AG04450 (cell line): ENCODE results near the gene TEX26. TPM values are rescaled to one million over a fixed set of nuclear protein-coding genes. Genes with fewer than 3 reads are reported as not detected.
"Not testable (repeated sequence)": the region's sequence is repeated elsewhere in the genome, so short reads cannot be mapped to it uniquely, and the experiment has no call there.

Source experiments
- CTCF ChIA-PET: fragments of 300-600, 350-600 bp; formaldehyde crosslinking; extraction: SDS; loops from one replicate; lab custom pipeline; 2022; ENCODE audit warnings: antibody characterized with exemption, inconsistent platforms; lab: Charles Lee
- POLR2A ChIA-PET: fragments of 350-600 bp; formaldehyde crosslinking; extraction: SDS; loops from one replicate; lab custom pipeline; 2021; ENCODE audit warnings: antibody characterized with exemption, inconsistent platforms; lab: Yijun Ruan, JAX
- DNase-seq: peaks from one replicate; pipeline ENCODE4 v3.0.0-alpha.2; 2011; ENCODE audit warnings: low read depth, low spot score
- H3K27ac ChIP-seq: one replicate; pipeline ENCODE4 v1.5.1; 2012; ENCODE audit warnings: low read depth, low read length, control low read depth
- H3K27me3 ChIP-seq: one replicate; pipeline ENCODE4 v1.6.0; 2012; ENCODE audit warnings: low read length; ENCODE audit not compliant: control insufficient read depth, insufficient read depth
- H3K4me3 ChIP-seq: 2 replicates; pipeline ENCODE4 v1.5.1; 2011; ENCODE audit warnings: mild to moderate bottlenecking, low read depth, low read length, control low read depth
- H3K9me3 ChIP-seq: 2 replicates; pipeline ENCODE4 v1.5.1; 2012; ENCODE audit warnings: low read length; ENCODE audit not compliant: control insufficient read depth, insufficient read depth
- polyA plus RNA-seq: library from polyadenylated mRNA; depleted of rRNA; stranded (reverse); fragments of >200 nt; gene quantifications from 2 replicates; pipeline ENCODE4 v1.2.3, GENCODE V29; 2011
- TF ChIP-seq, protein P1 (sequence below): IDR thresholded peaks from 2 replicates; pipeline ENCODE4 v1.5.1; 2011; ENCODE audit warnings: low read depth, low read length, control low read depth, inconsistent platforms

TEX26 gene
- polyA plus RNA-seq, 1 experiment = 0.09 TPM

DNA sequence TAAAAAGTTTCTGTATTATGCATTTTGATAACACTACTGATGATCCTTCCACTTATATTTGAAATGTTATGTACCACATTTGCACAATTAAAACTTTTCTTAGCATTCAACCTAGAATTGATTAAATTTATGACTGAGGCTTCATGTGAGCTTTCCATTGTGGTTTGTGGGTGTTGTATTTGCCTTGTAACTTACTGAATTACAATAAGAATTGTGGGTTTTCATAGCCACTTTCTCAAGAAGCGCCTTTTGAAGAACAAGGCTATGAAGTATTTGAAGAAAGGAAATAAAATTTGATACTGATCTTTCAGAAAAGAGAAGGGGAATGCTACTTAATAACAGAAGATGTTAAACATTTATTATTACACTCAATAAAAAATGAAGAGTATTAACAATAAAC, 7.0 kb upstream of the TEX26 start:
- POLR2A ChIA-PET = no interaction called here
- H3K4me3 ChIP-seq = no peak overlapping the region
- CTCF ChIA-PET = no interaction called here

DNA sequence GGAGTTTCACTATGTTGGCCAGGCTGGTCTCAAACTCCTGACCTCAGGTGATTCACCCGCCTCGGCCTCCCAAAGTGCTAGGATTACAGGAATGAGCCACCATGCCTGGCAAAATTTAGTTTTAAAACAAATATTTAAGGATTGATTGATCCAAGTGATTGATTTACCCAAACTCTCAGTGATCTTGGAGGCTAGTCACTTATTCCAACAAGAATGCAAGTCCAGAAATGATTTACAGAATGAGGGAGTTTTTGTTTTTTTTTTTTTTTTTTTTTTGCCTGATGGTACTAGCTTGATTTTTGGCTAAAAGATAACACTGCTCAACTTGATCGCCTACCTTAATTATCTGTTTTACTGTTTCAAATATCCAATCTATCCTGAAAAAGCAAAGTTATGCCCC, 5.7 kb upstream of the TEX26 start:
- ChIA-PET CTCF (no interaction called here), POLR2A (no interaction called here)
- no peak overlapping the region for H3K27ac ChIP-seq

More for the DNA sequence above, 7.0 kb upstream of the TEX26 start:
- Histone ChIP-seq H3K9me3 (no peaks in the 10 kb centered on the region), H3K27ac (no peak overlapping the region), H3K27me3 (no peaks in the 10 kb centered on the region)
- TF ChIP-seq, protein P1, sequence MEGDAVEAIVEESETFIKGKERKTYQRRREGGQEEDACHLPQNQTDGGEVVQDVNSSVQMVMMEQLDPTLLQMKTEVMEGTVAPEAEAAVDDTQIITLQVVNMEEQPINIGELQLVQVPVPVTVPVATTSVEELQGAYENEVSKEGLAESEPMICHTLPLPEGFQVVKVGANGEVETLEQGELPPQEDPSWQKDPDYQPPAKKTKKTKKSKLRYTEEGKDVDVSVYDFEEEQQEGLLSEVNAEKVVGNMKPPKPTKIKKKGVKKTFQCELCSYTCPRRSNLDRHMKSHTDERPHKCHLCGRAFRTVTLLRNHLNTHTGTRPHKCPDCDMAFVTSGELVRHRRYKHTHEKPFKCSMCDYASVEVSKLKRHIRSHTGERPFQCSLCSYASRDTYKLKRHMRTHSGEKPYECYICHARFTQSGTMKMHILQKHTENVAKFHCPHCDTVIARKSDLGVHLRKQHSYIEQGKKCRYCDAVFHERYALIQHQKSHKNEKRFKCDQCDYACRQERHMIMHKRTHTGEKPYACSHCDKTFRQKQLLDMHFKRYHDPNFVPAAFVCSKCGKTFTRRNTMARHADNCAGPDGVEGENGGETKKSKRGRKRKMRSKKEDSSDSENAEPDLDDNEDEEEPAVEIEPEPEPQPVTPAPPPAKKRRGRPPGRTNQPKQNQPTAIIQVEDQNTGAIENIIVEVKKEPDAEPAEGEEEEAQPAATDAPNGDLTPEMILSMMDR = no peak
- DNase-seq = no peak

DNA sequence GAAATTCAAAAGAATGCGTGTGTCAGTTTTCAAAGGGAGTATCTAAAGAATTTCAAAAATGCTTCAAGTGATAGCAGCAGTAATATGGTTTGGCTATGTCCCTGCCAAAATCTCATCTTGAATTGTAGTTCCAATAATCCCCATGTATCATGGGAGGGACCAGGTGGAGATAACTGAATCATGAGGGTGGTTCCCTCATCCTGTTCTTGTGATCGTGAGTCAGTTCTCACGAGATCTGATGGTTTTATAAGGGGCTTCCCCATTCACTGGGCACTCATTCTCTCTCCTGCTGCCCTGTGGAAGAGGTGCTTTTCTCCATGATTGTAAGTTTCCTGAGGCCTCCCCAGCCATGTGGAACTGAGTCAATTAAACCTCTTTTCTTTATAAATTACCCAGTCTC, 5.3 kb upstream of the TEX26 start:
- CTCF ChIA-PET, POLR2A ChIA-PET, DNase-seq, H3K9me3 ChIP-seq, H3K27me3 ChIP-seq, H3K27ac ChIP-seq, H3K4me3 ChIP-seq: not testable (repeated sequence)

More for the DNA sequence above, 5.7 kb upstream of the TEX26 start:
- TF ChIP-seq, protein P1 = no peak
- H3K27me3 ChIP-seq = peaks cover 4% of the 10 kb centered on the region
- no peaks in the 10 kb centered on the region for H3K9me3 ChIP-seq
- no peak for DNase-seq
- no peak overlapping the region for H3K4me3 ChIP-seq

DNA sequence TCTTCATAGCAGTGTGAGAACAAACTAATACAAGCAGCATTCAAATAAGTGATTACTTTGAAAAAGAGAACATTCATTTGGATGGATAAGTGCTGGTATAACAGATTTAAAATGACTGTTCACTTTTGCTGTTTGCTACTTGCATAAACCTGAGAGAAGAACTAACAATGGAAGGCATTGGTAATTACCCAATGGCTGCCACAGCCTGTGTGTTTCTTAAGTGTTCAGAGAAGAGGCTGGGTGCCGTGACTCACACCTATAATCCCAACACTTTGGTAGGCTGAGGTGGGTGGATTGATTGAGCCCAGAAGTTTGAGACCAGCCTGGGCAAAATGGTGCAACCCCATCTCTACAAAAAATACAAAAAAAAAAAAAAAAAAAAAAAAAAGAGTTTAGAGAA, 4.9 kb upstream of the TEX26 start:
- Histone ChIP-seq H3K27ac (no peak overlapping the region), H3K4me3 (no peak overlapping the region), H3K27me3 (peaks cover 8% of the 10 kb centered on the region), H3K9me3 (no peaks in the 10 kb centered on the region; the same call in 1 of the 2 replicates)
- ChIA-PET CTCF (no interaction called here), POLR2A (no interaction called here)
- DNase-seq = no peak
- TF ChIP-seq, protein P1 = no peak

DNA sequence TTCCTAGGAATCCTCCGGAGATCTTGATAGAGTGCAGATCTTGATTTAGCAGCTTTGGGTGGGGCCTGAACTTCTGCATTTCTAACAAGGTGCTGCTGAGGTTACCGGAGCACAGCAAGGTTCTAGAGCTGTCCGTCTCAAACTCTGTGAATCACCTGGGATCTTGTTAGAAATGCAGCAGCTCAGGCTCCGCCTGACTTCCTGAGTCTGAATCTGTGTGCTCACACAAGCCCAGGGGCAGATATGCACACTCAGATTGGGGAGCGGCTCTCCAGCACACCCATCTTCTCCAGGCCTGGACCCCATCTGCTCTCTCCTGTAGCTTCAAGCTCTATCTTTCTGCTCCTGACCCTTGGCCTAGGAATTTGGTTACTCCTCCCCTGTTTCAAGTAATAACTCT, 3.5 kb upstream of the TEX26 start:
- TF ChIP-seq, protein P1 = no peak
- ChIA-PET CTCF (interaction anchor here (1.0 kb wide), 1 partner anchor 36 kb away, joined by 3 read pairs; no protein-coding TSS in a partner anchor), POLR2A (no interaction called here)

DNA sequence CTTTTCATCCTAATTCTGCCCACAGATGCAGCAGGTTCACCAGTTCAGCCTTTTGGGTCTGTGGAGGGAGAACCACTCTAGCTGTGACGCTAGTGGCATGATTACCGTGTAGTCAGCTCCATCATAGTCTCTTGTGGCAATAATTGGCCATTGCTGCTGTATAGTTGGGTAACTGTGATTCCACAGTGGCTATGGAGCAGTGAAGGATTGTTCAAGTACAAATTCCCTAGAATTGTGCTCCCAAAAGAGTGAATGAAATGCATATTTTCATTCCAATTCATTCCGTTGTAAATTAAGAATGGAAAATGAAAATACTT, 856 bp downstream of the TEX26 start:
- Histone ChIP-seq H3K27me3 (peaks cover 25% of the 10 kb centered on the region), H3K27ac (no peak overlapping the region), H3K4me3 (no peak overlapping the region), H3K9me3 (no peaks in the 10 kb centered on the region; the same call in 1 of the 2 replicates)
- CTCF ChIA-PET = no interaction called here
- DNase-seq = no peak
- TF ChIP-seq, protein P1 = no peak
- POLR2A ChIA-PET = no interaction called here

More for the DNA sequence above, 3.5 kb upstream of the TEX26 start:
- Histone ChIP-seq H3K4me3 (no peak overlapping the region), H3K27me3 (peaks cover 18% of the 10 kb centered on the region), H3K27ac (no peak overlapping the region), H3K9me3 (no peaks in the 10 kb centered on the region; the same call in 1 of the 2 replicates)
- DNase-seq = no peak
